HepG2 (cell line): ENCODE data around the gene NOXO1. TPM values are rescaled to one million over a fixed set of nuclear protein-coding genes. Genes with fewer than 3 reads are reported as not detected.

Experiments used
- AKAP8 ChIP-seq: sonication (generic); formaldehyde crosslinking; IDR thresholded peaks from 2 replicates; pipeline ENCODE4 v1.5.1; 2020; ENCODE audit warnings: mild to moderate bottlenecking, missing genetic modification reagents
- ASH2L ChIP-seq: fragments of 300-600, 200-600 bp; sonication (generic); IDR thresholded peaks from 2 replicates; pipeline ENCODE4 v1.7.0; 2017; ENCODE audit warnings: low read depth, mild to moderate bottlenecking, moderate library complexity, mixed read lengths, low read length; ENCODE audit not compliant: insufficient read length
- ATF4 ChIP-seq, 2 experiments: fragments of 450-650 bp in 1 of 2; sonication (generic) in 1 of 2; formaldehyde crosslinking; IDR thresholded peaks; 2 replicates each; pipeline versions ENCODE4 v1.5.0 to v1.8.0; 2020 to 2022; ENCODE audit warnings: mild to moderate bottlenecking in 1 of 2, missing genetic modification reagents in 1 of 2
- CHD2 ChIP-seq: IDR thresholded peaks from 2 replicates; pipeline ENCODE4 v1.6.1; 2011; ENCODE audit warnings: low read depth, low read length, improper control_type of control experiment
- DNMT1 ChIP-seq: sonication (generic); formaldehyde crosslinking; IDR thresholded peaks from 2 replicates; pipeline ENCODE4 v1.5.1; 2020; ENCODE audit warnings: mild to moderate bottlenecking, missing genetic modification reagents
- FOSL1 ChIP-seq: sonication (generic); formaldehyde crosslinking; IDR thresholded peaks from 2 replicates; pipeline ENCODE4 v1.9.0; 2021; ENCODE audit warnings: missing genetic modification reagents, borderline replicate concordance
- FOXO1 ChIP-seq: sonication (generic); formaldehyde crosslinking; IDR thresholded peaks from 2 replicates; pipeline ENCODE4 v1.4.0; 2020; ENCODE audit warnings: missing genetic modification reagents
- HIC2 ChIP-seq: sonication (generic); formaldehyde crosslinking; IDR thresholded peaks from 2 replicates; pipeline ENCODE4 v1.9.0; 2022; ENCODE audit warnings: low read depth, missing genetic modification reagents
- HNF1B ChIP-seq: sonication (generic); formaldehyde crosslinking; IDR thresholded peaks from 2 replicates; pipeline ENCODE4 v1.5.1; 2020; ENCODE audit warnings: mild to moderate bottlenecking, moderate library complexity, missing genetic modification reagents
- KDM1A ChIP-seq: IDR thresholded peaks from 2 replicates; pipeline ENCODE4 v1.6.1; 2016; ENCODE audit warnings: missing compliant biosample characterization
- KLF12 ChIP-seq: sonication (generic); formaldehyde crosslinking; IDR thresholded peaks from 2 replicates; pipeline ENCODE4 v1.4.0; 2020; ENCODE audit warnings: missing genetic modification reagents, borderline replicate concordance
- MIER2 ChIP-seq: IDR thresholded peaks from 2 replicates; pipeline ENCODE4 v1.6.1; 2016; ENCODE audit warnings: missing biosample characterization, missing genetic modification reagents
- MTF2 ChIP-seq: sonication (generic); formaldehyde crosslinking; IDR thresholded peaks from 2 replicates; pipeline ENCODE4 v1.5.0; 2020; ENCODE audit warnings: missing genetic modification reagents, borderline replicate concordance
- PCBP1 ChIP-seq: fragments of 200-400 bp; formaldehyde crosslinking; IDR thresholded peaks from 2 replicates; pipeline ENCODE4 v1.6.1; 2017; ENCODE audit warnings: mild to moderate bottlenecking, low read depth, low read length, borderline replicate concordance
- SIX4 ChIP-seq: sonication (generic); formaldehyde crosslinking; IDR thresholded peaks from 2 replicates; pipeline ENCODE4 v1.4.0; 2020; ENCODE audit warnings: missing genetic modification reagents
- THAP8 ChIP-seq: sonication (generic); formaldehyde crosslinking; IDR thresholded peaks from 2 replicates; pipeline ENCODE4 v1.5.1; 2020; ENCODE audit warnings: missing genetic modification reagents, mild to moderate bottlenecking, borderline replicate concordance
- ZBTB43 ChIP-seq: sonication (generic); formaldehyde crosslinking; conservative IDR thresholded peaks from 2 replicates; pipeline ENCODE4 v1.4.0; 2020; ENCODE audit warnings: missing genetic modification reagents
- ZNF530 ChIP-seq: sonication (generic); formaldehyde crosslinking; IDR thresholded peaks from 2 replicates; pipeline ENCODE4 v1.5.0; 2020; ENCODE audit warnings: low read depth, mild to moderate bottlenecking, missing genetic modification reagents
- ZNF768 ChIP-seq: sonication (generic); formaldehyde crosslinking; IDR thresholded peaks from 2 replicates; pipeline ENCODE4 v1.4.0; 2020; ENCODE audit warnings: missing genetic modification reagents
- polyA plus RNA-seq, 8 experiments: library from polyadenylated mRNA; depleted of rRNA in 3 of 8; stranded (reverse) in 7 of 8; unstranded in 1 of 8; fragments of >200 nt; fragmentation: Illumina TruSeq in 4 of 8; extraction: Trizol in 4 of 8; gene quantifications; 2 replicates each; pipeline versions ENCODE4 v1.2.1 to v1.2.3, GENCODE V29; 2011 to 2016; ENCODE audit warnings: low read depth in 4 of 8, missing spikeins in 1 of 8, mixed read lengths in 1 of 8; ENCODE audit not compliant: insufficient read depth in 1 of 8
- total RNA-seq, 5 experiments: library from RNA; depleted of rRNA; stranded (reverse); fragments of >200 nt; fragmentation: Illumina TruSeq; extraction: Trizol; gene quantifications; 2 replicates each; pipeline ENCODE4 v1.2.3, GENCODE V29; 2016; ENCODE audit warnings: low read depth in 1 of 5

Gene NOXO1
- total and polyA plus RNA-seq, 2 of the 13 experiments (the other 11 are each of a cell fraction or from before 2014, with no cell fraction given) = 0.69 to 1.4 TPM

GRCh38 chr16:1964506-1965395 is 16.5 kb downstream of the NOXO1 start, which contains the start of gene RPS2 (continued):
- no peak for TF ChIP-seq MTF2 (CRISPR knock-in tag)
- TF ChIP-seq ZNF530 (CRISPR knock-in tag) = 0 out of 2 replicates have a peak, but pooled peaks have one; percentile 19
- no peak for TF ChIP-seq HIC2 (CRISPR knock-in tag)
- TF ChIP-seq ZNF768 (CRISPR knock-in tag) = peak; percentile 52
- no peak for TF ChIP-seq PCBP1
- no peak for TF ChIP-seq KDM1A (CRISPR knock-in tag)
- no peak for TF ChIP-seq SIX4
- TF ChIP-seq AKAP8 (CRISPR knock-in tag) = no peak
- no peak for TF ChIP-seq FOXO1 (CRISPR knock-in tag)
- peak; percentile 95 for TF ChIP-seq KLF12 (CRISPR knock-in tag)
- TF ChIP-seq DNMT1 (CRISPR knock-in tag) = no peak
- peak; percentile 79; the same call in 1 of the 2 replicates for TF ChIP-seq THAP8 (CRISPR knock-in tag)
- no peak for TF ChIP-seq ATF4 (CRISPR knock-in tag; IDR thresholded peaks at IDR 0.05)
- TF ChIP-seq ZBTB43 (CRISPR knock-in tag) = peak; percentile 70; the same call in 1 of the 2 replicates
- no peak for TF ChIP-seq MIER2 (CRISPR knock-in tag)
- TF ChIP-seq HNF1B (CRISPR knock-in tag) = peak; percentile 69
- TF ChIP-seq ASH2L = peak; percentile 69
- TF ChIP-seq CHD2 = peak; percentile 95
- no peak for TF ChIP-seq FOSL1 (CRISPR knock-in tag)
